DMS 273 (cell line): ENCODE results near the gene GPN2.
"Not testable (repeated sequence)": the region's sequence is repeated elsewhere in the genome, so short reads cannot be mapped to it uniquely, and the experiment has no call there.

Experiments
- DNase-seq: peaks from one replicate; lab custom pipeline; 2025; ENCODE audit not compliant: unreplicated experiment; lab: John Stamatoyannopoulos, UW

GPN2 gene

GRCh38 chr1:26858160-26858559 is 31.9 kb downstream of the GPN2 start:
- DNase-seq, result peak; percentile 89

GRCh38 chr1:26857473-26858060 is 32.5 kb downstream of the GPN2 start:
- peak; percentile 88 for DNase-seq

GRCh38 chr1:26856604-26857469 is 33.2 kb downstream of the GPN2 start:
- DNase-seq, result peak; percentile 63

- DNase-seq, result peak; percentile 63
These were observed 33.9 kb downstream of the GPN2 start for GRCh38 chr1:26856181-26856580.

- no peak for DNase-seq
These were observed 34.4 kb downstream of the GPN2 start for GRCh38 chr1:26855636-26856035.

- peak; percentile 39 for DNase-seq
These were observed 35.2 kb downstream of the GPN2 start for GRCh38 chr1:26854906-26855305.

GRCh38 chr1:26853600-26853999 is 36.5 kb downstream of the GPN2 start:
- DNase-seq, result no peak

GRCh38 chr1:26853156-26853555 is 36.9 kb downstream of the GPN2 start:
- DNase-seq, result peak; percentile 91

- DNase-seq, result no peak
These were observed 37.4 kb downstream of the GPN2 start for GRCh38 chr1:26852701-26853100.

- DNase-seq, result peak; percentile 24
These were observed 38.9 kb downstream of the GPN2 start for GRCh38 chr1:26851106-26851684.

- no peak for DNase-seq
These were observed 40.9 kb downstream of the GPN2 start for GRCh38 chr1:26848941-26849774.

- DNase-seq, result no peak
These were observed 41.6 kb downstream of the GPN2 start for GRCh38 chr1:26848499-26848898.

GRCh38 chr1:26847826-26848225 is 42.3 kb downstream of the GPN2 start:
- not testable (repeated sequence) for DNase-seq

GRCh38 chr1:26844424-26845196 is 45.5 kb downstream of the GPN2 start:
- no peak for DNase-seq

- no peak for DNase-seq
These were observed 50.3 kb downstream of the GPN2 start for GRCh38 chr1:26839779-26840178.

GRCh38 chr1:26839339-26839722 is 50.8 kb downstream of the GPN2 start:
- no peak for DNase-seq

GRCh38 chr1:26838474-26839338 is 51.4 kb downstream of the GPN2 start:
- no peak for DNase-seq

- DNase-seq, result not testable (repeated sequence)
These were observed 52.4 kb downstream of the GPN2 start for GRCh38 chr1:26837665-26838064.
